Tongue (tissue), 3 donors: ENCODE data around the gene GPR176. TPM values are rescaled to one million over a fixed set of nuclear protein-coding genes. Genes with fewer than 3 reads are reported as not detected.

Experiments
- DNase-seq: peaks from one replicate; pipeline ENCODE4 v3.0.0-alpha.2; 2015
- small RNA-seq: library from RNA; depleted of rRNA; stranded (forward); fragments of <200 nt; gene quantifications from one replicate; pipeline ENCODE3, GENCODE V24; 2014; ENCODE audit warnings: low replicate concordance
- total RNA-seq: library from RNA; depleted of rRNA; stranded (reverse); fragments of >200 nt; gene quantifications from one replicate; pipeline ENCODE4 v1.2.3, GENCODE V29; 2014

Gene GPR176
- total RNA-seq, 1 donor from 2014 or later: 4.1 TPM

DNA sequence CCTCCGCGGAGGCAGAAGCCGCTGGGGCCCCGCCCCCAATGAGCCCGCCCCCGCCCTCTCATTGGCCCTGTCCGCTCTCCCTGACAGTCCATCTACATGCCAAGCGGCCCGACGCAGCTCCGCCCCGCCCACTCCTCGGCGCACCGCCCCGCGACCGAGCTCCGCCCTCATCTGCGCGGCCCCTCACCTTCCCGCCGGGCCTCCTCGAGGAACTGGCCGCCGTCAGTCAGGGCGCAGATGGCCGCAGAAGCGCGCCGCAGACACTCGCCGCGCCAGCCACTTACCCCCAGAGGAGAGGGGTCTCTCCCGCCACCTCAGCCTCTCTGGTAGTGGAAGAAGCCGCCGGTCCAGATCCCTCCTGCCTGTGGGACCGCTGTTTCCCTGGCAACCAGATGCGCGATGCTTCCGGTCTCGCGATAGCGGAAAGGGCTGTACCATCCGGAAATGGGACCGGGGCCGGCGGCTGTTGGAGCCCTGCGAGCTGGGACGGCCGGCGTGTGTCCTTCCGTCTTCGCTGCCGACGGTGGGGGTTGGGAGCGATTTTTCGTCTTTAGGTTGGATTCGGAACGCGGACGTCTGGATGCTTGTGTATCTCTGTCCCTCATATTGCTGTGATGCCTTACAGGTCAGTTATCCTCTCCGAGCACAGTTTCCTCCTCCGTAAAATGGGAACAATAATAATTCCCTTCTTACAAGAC is 137.5 kb downstream of the GPR176 start, which contains the start of gene FSIP1:
TSS of gene FSIP1 (minus strand) at position 401 of the 698 bp plus-strand sequence. CDS start 6,317 bp downstream, outside the sequence.
- peak; percentile 98 for DNase-seq

GRCh38 chr15:39781967-39782302 is 138.1 kb downstream of the GPR176 start:
- DNase-seq: peak; percentile 17

DNA sequence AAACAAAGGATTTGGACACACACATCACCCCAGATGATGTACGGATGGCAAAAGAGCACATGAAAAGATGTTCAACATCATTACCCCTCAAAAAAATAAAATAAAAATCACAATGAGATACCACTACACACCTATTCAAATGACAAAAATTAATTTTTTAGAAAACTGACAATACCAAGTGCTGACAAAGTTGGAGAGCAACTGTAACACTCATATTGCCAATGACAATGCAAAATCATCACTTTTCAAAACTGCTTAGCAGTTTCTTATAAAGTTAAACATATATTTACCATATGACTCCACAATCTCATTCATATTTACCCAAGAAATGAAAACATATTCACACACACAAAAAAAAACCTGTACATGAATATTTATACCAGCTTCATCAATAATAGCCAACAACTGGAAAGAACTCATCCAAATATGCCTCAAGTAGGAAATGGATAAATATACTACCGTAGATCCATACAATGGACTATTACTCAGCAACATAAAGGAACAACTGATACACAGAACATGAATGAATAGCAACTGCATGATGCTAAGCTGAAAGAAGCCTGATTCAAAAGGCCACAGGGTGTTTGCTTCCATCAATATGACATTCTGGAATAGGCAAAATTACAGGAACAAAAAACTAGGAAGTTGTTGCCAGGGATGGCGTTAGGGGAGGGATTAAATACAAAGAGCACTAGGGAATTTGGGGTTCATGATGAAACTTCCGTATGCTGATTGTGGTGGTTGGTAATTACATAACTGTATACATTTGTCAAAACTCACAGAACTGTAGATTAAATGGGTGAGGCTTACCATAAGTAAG is 138.7 kb downstream of the GPR176 start:
- no peak for DNase-seq

DNA sequence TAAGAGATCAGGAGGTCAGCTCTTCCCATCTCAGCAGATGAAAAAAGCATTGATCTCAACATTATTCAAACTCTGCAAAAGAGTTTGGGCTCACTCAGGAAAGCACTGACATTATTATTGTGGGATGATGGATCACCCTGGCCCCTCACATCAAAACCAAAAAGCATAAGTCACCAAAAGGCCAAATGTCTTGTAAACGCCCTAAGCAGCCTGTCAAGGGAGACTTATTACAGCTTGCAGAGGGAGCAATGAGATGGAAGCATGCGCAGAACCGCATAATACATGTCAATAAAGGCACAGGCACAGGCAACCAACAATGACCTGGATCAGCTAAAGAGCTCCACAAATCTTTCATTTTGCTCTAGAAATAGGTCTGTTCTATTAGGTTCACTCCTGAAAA is 142.0 kb downstream of the GPR176 start:
- DNase-seq: no peak

DNA sequence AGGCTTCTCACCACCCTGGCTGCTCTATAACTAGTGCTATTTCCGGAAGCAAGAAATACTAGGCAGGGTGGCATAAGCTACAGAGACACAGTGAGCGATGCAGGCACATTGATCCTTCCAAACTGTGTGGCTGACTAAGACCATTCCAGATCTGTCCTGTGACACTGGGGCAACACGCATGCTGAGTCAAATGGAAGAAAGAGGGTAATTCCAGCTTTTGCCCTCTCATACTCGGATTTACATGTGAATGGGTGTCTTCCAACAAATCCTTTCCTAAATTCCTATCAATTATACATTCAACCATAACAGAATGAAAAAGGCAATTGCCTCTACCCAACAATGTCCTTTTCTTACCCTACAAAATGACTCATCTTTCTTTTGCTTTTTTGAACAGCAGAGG is 142.6 kb downstream of the GPR176 start:
- no peak for DNase-seq

- DNase-seq: no peak
Observed at GRCh38 chr15:39776068-39776467, 144.0 kb downstream of the GPR176 start.

GRCh38 chr15:39774688-39775267 is 145.3 kb downstream of the GPR176 start:
- DNase-seq: no peak

GRCh38 chr15:39770748-39771689 is 149.0 kb downstream of the GPR176 start:
- DNase-seq: peak; percentile 37

- no peak for DNase-seq
Observed at GRCh38 chr15:39767921-39768320, 152.1 kb downstream of the GPR176 start.

DNA sequence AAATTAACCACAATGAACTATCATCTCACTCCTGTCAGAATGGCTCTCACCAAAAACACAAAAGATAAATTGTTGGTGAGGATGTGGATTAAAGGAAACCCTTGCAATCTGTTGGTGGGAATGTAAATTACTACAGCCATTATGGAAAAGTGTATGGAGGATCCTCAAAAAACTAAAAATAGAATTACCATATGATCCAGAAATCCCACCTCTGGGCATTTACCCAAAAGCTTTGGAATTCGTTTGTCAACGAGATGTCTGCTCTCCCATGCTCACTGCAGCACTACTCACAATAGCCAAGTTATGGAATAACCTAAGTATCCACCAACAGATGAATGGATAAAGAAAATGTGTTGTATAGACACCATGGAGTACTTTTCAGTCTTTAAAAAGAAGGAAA is 159.1 kb downstream of the GPR176 start:
- DNase-seq: peak; percentile 16

- DNase-seq: peak; percentile 88
Observed at GRCh38 chr15:39756806-39757522, 163.1 kb downstream of the GPR176 start.

DNA sequence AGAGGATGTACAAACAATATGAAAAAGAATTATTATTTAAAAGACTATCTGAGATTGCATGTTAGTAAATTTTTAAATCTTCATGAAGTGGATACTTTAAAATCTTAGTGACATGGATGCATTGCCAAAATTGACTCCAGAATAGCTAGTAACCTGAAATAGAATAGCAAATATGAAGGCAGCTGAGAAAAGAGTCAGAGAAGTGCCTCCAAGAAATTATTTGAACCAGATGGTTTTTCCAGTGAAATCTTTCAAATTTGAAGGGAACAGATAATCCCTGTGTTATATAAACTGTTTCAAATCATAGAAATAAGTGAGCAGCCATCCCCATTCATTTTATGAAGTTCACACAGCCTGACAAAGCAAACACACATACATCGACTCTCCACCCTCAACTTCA is 167.1 kb downstream of the GPR176 start:
- peak; percentile 73 for DNase-seq

DNA sequence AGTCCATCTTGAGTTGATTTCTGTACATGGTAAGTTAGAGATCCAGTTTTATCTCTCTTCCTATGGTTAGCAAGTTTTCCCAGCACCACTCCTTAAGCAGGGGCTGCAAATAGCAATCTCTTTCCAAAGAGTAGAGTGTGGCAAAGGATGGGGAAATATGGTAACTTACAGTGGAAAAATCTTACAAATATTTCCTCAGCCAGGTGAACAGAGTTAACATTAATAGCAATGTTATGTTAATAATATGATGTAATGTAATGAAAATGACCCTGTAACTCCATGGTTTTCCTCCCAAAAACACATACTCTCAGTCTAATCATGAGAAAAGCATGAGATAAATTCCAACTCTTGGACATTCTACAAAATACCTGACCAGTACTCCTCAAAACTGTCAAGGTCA is 167.8 kb downstream of the GPR176 start:
- DNase-seq: no peak

Small RNA genes lying within 50 kb of the gene (small RNA-seq; reads per million reads assigned to genes)
- gene RF00019: not detected

Other genes with a start within 250 kb of the GPR176 start
- 0.10 TPM for gene FSIP1, start 137.4 kb downstream of the GPR176 start, total RNA-seq
- gene EIF2AK4, start 13.8 kb upstream of the GPR176 start, total RNA-seq: 34.2 TPM
- gene SRP14, start 118.9 kb upstream of the GPR176 start, total RNA-seq: 180 TPM
- 20.1 TPM for gene BMF, start 188.6 kb upstream of the GPR176 start, total RNA-seq
- 26.4 TPM for gene BUB1B, start 240.8 kb upstream of the GPR176 start, total RNA-seq